Osteocyte (in vitro differentiated cells): Measurements from ENCODE around the gene GAS2L2. TPM values are rescaled to one million over a fixed set of nuclear protein-coding genes. Genes with fewer than 3 reads are reported as not detected.
A peak's percentile ranks its signal among the peaks of the same experiment; 100 is the strongest.

Experiments used
- DNase-seq: peaks from one replicate; pipeline ENCODE4 v3.0.0; 2021; ENCODE audit warnings: mixed read lengths; ENCODE audit not compliant: unreplicated experiment; ENCODE audit errors: extremely low spot score
- H3K27ac Mint-ChIP-seq: one replicate; pipeline ENCODE4 v1.8.0; 2021; ENCODE audit warnings: mild to moderate bottlenecking, mixed read lengths; ENCODE audit not compliant: unreplicated experiment
- H3K27me3 Mint-ChIP-seq: one replicate; pipeline ENCODE4 v1.8.0; 2021; ENCODE audit warnings: mixed read lengths; ENCODE audit not compliant: unreplicated experiment
- H3K36me3 Mint-ChIP-seq: one replicate; pipeline ENCODE4 v1.8.0; 2021; ENCODE audit warnings: mixed read lengths; ENCODE audit not compliant: unreplicated experiment
- H3K4me1 Mint-ChIP-seq: one replicate; pipeline ENCODE4 v1.8.0; 2021; ENCODE audit warnings: mixed read lengths; ENCODE audit not compliant: unreplicated experiment
- H3K4me3 Mint-ChIP-seq: one replicate; pipeline ENCODE4 v1.8.0; 2021; ENCODE audit warnings: mild to moderate bottlenecking, moderate library complexity, mixed read lengths; ENCODE audit not compliant: unreplicated experiment
- H3K9me3 Mint-ChIP-seq: one replicate; pipeline ENCODE4 v1.8.0; 2021; ENCODE audit warnings: mixed read lengths; ENCODE audit not compliant: unreplicated experiment
- CTCF ChIP-seq: fragments of 200-600 bp; sonication (generic); IDR thresholded peaks from 2 replicates; pipeline ENCODE4 v1.5.0; 2021; ENCODE audit warnings: antibody characterized with exemption, mild to moderate bottlenecking, moderate library complexity
- total RNA-seq: library from RNA; stranded (reverse); gene quantifications from 2 replicates; pipeline ENCODE4 v1.2.1, GENCODE V29; 2021

The GAS2L2 gene
- total RNA-seq, 1 donor from 2014 or later, result not detected

GRCh38 chr17:35778641-35779196 is 25.7 kb upstream of the GAS2L2 start:
- Mint-ChIP-seq H3K4me3 (no peak overlapping the region), H3K4me1 (peaks cover 47% of the 10 kb centered on the region), H3K36me3 (no peaks in the 10 kb centered on the region), H3K9me3 (no peaks in the 10 kb centered on the region), H3K27ac (no peak overlapping the region), H3K27me3 (peaks cover 14% of the 10 kb centered on the region)
- no peak for TF ChIP-seq CTCF
- no peak for DNase-seq

- H3K27me3 Mint-ChIP-seq, result peaks cover 5% of the 10 kb centered on the region
- no peak for TF ChIP-seq CTCF
- H3K9me3 Mint-ChIP-seq, result no peaks in the 10 kb centered on the region
- DNase-seq, result no peak
- H3K4me1 Mint-ChIP-seq, result peaks cover 40% of the 10 kb centered on the region
- H3K36me3 Mint-ChIP-seq, result no peaks in the 10 kb centered on the region
- no peak overlapping the region for H3K27ac Mint-ChIP-seq
- H3K4me3 Mint-ChIP-seq, result no peak overlapping the region
These were observed 22.5 kb upstream of the GAS2L2 start for GRCh38 chr17:35775583-35775982.

GRCh38 chr17:35775039-35775438 is 22.0 kb upstream of the GAS2L2 start:
- TF ChIP-seq CTCF, result no peak
- no peaks in the 10 kb centered on the region for H3K9me3 Mint-ChIP-seq
- H3K4me3 Mint-ChIP-seq, result no peak overlapping the region
- no peak overlapping the region for H3K27ac Mint-ChIP-seq
- peaks cover 5% of the 10 kb centered on the region for H3K27me3 Mint-ChIP-seq
- H3K4me1 Mint-ChIP-seq, result peaks cover 40% of the 10 kb centered on the region
- DNase-seq, result no peak
- no peaks in the 10 kb centered on the region for H3K36me3 Mint-ChIP-seq

GRCh38 chr17:35774499-35774898 is 21.5 kb upstream of the GAS2L2 start:
- peak overlapping the region; percentile 88 for H3K27ac Mint-ChIP-seq
- no peak overlapping the region for H3K4me3 Mint-ChIP-seq
- no peaks in the 10 kb centered on the region for H3K36me3 Mint-ChIP-seq
- no peaks in the 10 kb centered on the region for H3K9me3 Mint-ChIP-seq
- H3K27me3 Mint-ChIP-seq, result peaks cover 5% of the 10 kb centered on the region
- no peak for TF ChIP-seq CTCF
- peaks cover 40% of the 10 kb centered on the region for H3K4me1 Mint-ChIP-seq
- no peak for DNase-seq

GRCh38 chr17:35773679-35774425 is 20.8 kb upstream of the GAS2L2 start:
- Mint-ChIP-seq H3K36me3 (no peaks in the 10 kb centered on the region), H3K4me1 (peaks cover 39% of the 10 kb centered on the region), H3K9me3 (no peaks in the 10 kb centered on the region), H3K4me3 (peak overlapping the region; percentile 1), H3K27me3 (peaks cover 5% of the 10 kb centered on the region), H3K27ac (peak overlapping the region; percentile 88)
- no peak for DNase-seq
- no peak for TF ChIP-seq CTCF
